Measurements from ENCODE around the gene ADCY7. TPM values are rescaled to one million over a fixed set of nuclear protein-coding genes. Genes with fewer than 3 reads are reported as not detected.

Gene ADCY7
- total and polyA plus RNA-seq, 9 donors, result 10.2 to 78.9 (median 36.4) TPM

DNA sequence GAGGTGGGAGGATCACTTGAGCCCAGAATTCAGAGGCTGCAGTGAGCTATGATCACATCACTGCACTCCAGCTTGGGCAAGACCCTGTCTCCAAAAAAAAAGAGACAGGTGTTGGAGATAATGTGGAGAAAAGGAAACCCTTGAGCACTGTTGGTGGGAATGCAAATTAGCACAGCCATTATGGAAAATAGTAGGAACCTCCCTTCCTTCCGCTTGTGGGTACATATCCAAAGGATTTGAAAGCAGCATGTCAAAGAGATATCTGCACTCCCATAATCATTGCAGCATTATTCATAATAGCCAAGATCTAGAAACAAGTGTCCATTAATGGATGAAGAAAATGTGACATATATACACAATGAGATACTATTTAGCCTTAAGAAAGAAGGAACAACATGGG is 9.7 kb upstream of the ADCY7 start:
- WGBS, 3 donors, result 51 to 94% (median 81%) methylated on average over 1 of the region's 1 CpG
- intact Hi-C loops (cut with DNase I), result no loop called here

DNA sequence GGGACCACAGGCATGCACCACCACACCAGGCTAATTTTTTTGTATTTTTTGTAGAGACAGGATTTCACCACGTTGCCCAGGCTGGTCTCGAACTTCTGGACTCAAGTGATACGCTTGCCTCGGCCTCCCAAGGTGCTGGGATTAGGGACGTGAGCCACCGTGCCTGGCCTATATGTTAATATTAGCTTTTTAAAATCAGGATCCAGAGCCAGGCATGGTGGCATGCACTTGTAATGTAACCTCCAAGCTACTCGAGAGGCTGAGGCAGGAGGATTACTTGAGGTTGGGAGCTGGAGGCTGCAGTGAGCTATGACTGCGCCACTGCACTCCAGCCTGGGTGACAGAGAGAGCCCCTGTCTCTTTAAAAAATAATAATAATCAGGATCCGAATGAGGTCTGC is 8.5 kb upstream of the ADCY7 start:
- Histone ChIP-seq H3K27me3 (no peaks in the 10 kb centered on the region), H3K36me3 (no peaks in the 10 kb centered on the region), H3K4me1 (ENCODE audit: insufficient read depth) (peaks cover 9% of the 10 kb centered on the region), H3K4me3 (no peak overlapping the region), H3K27ac (no peak overlapping the region), H3K9me3 (no peaks in the 10 kb centered on the region)
- DNase-seq, result no peak
- TF ChIP-seq EP300 (IDR thresholded peaks at IDR 0.05) (no peak), POLR2A (IDR thresholded peaks at IDR 0.05) (no peak)
- TF ChIP-seq, protein P1, sequence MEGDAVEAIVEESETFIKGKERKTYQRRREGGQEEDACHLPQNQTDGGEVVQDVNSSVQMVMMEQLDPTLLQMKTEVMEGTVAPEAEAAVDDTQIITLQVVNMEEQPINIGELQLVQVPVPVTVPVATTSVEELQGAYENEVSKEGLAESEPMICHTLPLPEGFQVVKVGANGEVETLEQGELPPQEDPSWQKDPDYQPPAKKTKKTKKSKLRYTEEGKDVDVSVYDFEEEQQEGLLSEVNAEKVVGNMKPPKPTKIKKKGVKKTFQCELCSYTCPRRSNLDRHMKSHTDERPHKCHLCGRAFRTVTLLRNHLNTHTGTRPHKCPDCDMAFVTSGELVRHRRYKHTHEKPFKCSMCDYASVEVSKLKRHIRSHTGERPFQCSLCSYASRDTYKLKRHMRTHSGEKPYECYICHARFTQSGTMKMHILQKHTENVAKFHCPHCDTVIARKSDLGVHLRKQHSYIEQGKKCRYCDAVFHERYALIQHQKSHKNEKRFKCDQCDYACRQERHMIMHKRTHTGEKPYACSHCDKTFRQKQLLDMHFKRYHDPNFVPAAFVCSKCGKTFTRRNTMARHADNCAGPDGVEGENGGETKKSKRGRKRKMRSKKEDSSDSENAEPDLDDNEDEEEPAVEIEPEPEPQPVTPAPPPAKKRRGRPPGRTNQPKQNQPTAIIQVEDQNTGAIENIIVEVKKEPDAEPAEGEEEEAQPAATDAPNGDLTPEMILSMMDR (IDR thresholded peaks at IDR 0.05), result no peak
- WGBS, 3 donors, result 90 to 94% (median 93%) methylated on average over 9 of the region's 9 CpGs
- intact Hi-C loops (cut with DNase I), result no loop called here

More for the DNA sequence above, 9.7 kb upstream of the ADCY7 start:
- Histone ChIP-seq H3K27me3 (no peaks in the 10 kb centered on the region), H3K9me3 (no peaks in the 10 kb centered on the region), H3K4me3 (no peak overlapping the region), H3K27ac (no peak overlapping the region), H3K36me3 (no peaks in the 10 kb centered on the region), H3K4me1 (ENCODE audit: insufficient read depth) (peaks cover 13% of the 10 kb centered on the region)
- TF ChIP-seq, protein P1 (IDR thresholded peaks at IDR 0.05), result no peak
- TF ChIP-seq EP300 (IDR thresholded peaks at IDR 0.05) (no peak), POLR2A (IDR thresholded peaks at IDR 0.05) (no peak)
- no peak for DNase-seq

DNA sequence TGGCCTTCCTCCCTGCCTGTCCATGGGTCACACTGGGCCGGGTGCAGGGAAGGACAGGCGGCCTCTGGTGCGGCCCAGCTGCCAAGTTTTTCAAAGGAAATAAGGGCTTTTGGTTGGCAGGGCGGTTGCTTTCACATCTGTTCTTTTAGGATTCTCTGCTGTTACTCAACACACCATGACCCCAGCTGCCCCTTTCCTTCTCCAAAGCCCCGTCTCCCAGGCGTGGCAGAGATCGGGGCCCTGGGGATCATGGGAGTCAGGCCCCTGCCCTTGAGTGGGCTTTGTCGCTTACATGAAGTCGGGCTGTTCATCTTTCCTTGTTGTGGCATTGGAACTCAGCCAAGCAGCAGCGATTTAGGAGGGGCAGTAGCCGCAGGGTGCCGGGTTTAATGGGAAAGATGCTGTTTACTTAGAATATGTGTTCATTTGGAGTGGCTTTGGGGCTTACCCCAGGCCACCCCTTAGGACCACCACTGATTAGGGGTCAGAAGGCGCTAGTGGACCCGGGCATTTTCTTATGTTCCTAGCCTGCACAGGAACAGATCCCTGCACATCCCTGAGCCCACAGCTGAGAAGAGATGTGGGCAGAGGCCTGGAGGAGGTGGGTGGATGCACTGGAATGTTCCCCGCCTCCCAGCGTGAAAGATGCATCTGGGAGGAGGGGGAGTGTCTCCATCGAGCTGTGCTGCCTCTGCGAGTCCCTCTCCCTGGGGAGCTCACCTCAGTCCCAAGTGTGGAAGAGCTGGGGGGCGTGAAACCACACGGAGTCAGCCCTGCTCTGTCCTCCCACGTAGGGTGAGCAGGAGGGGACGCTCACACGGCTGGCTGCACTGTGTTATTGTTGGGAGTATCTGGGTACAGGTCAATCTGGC is 6.8 kb upstream of the ADCY7 start:
- WGBS, 3 donors, result 9 to 22% (median 11%) methylated on average over 23 of the region's 23 CpGs
- Histone ChIP-seq H3K27ac (peak overlapping the region in 1 of 2 donors; percentile 68), H3K36me3 (no peaks in the 10 kb centered on the region), H3K9me3 (no peaks in the 10 kb centered on the region), H3K4me1 (ENCODE audit: insufficient read depth) (peaks cover 9% of the 10 kb centered on the region), H3K4me3 (no peak overlapping the region), H3K27me3 (no peaks in the 10 kb centered on the region)
- TF ChIP-seq, protein P1 (IDR thresholded peaks at IDR 0.05), result no peak
- TF ChIP-seq EP300 (IDR thresholded peaks at IDR 0.05) (no peak), POLR2A (IDR thresholded peaks at IDR 0.05) (no peak)
- peak; percentile 68 to 80 (median 72) for DNase-seq
- intact Hi-C loops (cut with DNase I), result loop anchor here in 1 of 4 donors (10.0 kb wide), 1 partner anchor 55 kb away; no protein-coding TSS in a partner anchor

DNA sequence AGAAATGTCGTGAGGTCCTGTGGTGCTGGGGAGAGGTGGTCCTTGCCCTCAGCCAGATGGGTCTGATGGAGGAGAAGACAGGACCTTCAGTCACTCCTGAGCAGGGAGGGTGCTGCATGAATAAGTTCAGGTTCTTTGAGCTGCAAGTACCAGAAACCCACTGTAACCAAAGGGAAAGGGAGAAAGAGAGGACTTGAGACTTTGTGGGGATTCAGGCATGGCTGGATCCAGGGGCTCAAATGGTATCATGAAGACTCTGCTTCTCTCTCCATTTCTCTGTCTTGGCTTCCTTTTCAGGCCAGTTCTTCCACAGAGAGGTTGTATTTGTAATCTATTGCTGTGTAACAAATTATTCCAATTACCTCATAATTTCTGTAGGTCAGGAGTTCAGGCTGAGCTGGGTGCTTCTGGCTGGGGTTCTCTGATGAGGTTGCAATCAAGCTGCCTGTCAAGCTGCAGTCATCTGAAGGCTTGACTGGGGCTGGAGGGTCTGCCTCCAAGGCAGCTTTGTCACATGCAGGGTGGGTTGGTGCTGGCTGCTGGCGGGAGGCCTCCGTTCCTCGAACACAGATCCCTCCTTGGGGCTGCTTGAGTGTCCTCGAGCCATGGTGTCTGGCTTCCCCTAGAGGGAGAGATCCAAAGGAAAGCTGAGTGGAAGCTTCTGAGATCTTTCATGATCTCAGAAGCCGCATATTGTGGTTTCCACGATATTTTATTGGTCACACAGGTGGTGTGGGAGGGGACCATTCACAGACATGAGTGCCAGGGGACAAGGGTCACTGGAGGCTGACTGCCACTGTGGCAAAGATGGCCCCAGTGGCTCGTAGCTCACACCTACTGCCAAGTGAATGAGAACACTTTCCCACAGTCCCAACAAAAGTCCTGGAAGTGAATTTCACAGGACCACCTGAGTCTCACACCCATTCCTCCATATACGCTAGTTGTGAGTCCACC is 5.9 kb upstream of the ADCY7 start:
- Histone ChIP-seq H3K27ac (peak overlapping the region in 1 of 2 donors; percentile 68), H3K4me3 (no peak overlapping the region), H3K4me1 (ENCODE audit: insufficient read depth) (peaks cover 9% of the 10 kb centered on the region), H3K27me3 (no peaks in the 10 kb centered on the region), H3K36me3 (no peaks in the 10 kb centered on the region), H3K9me3 (no peaks in the 10 kb centered on the region)
- peak in 1 of 5 donors; percentile 17 for DNase-seq
- TF ChIP-seq POLR2A (IDR thresholded peaks at IDR 0.05) (no peak), EP300 (IDR thresholded peaks at IDR 0.05) (no peak)
- TF ChIP-seq, protein P1 (IDR thresholded peaks at IDR 0.05), result no peak
- WGBS, 3 donors, result 89 to 90% (median 89%) methylated on average over 9 of the region's 9 CpGs
- intact Hi-C loops (cut with DNase I), result loop anchor here in 1 of 4 donors (10.0 kb wide), 1 partner anchor 54 kb away; no protein-coding TSS in a partner anchor

Measured in ovary (tissue), 9 donors.